NCI-H82 (cell line): Measurements from ENCODE around the gene CATSPER2.
"Not testable (repeated sequence)": the region's sequence is repeated elsewhere in the genome, so short reads cannot be mapped to it uniquely, and the experiment has no call there.

Source experiments
- DNase-seq: peaks from one replicate; lab custom pipeline; 2025; lab: John Stamatoyannopoulos, UW

CATSPER2 gene

DNA sequence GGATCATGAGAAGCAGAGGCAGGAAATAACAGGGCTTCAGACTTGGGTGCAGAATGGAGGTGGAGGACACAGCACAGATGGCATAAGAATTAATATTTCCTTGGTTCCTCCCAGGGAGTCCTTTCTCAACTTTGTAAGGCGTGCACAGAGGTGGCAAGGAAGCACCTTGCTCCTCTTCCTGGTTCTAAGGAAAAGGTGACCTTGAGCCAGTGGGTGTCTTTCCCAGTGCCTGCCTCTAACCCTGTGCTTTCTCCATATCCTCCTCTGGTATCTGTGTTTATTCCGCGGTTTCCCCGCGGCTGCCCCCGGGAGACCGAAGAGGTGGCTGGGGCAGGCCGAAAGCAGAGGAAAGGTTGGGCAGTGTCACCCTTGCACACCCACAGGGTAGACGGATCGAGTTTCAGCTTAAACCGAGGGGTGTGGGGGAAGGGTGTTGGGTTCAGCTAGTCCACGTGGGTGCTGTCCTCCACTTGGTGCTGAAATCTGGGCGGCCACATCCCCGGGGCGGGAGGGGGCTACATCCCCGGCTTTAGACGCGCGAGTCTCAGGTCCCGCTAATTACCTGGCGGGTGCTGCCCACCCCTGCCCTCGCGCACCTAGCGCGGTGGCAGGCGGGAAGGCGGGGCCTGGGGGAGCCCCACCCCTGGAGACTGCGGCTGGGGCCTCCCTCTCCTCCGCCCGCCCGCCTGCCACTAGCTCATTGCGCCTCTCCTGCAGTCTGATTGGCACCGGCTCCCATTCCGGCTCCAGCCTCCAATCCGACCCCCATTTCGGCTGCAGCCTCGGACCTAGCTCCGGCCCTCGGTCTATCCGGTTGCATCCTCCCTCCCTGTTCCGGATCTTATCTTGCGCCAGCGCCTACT, 55.1 kb downstream of the CATSPER2 start, which contains the start of gene CKMT1B:
TSS of gene CKMT1B (plus strand) at position 700 of the 863 bp plus-strand sequence. CDS start 192 bp downstream, outside the sequence.
- not testable (repeated sequence) for DNase-seq

DNA sequence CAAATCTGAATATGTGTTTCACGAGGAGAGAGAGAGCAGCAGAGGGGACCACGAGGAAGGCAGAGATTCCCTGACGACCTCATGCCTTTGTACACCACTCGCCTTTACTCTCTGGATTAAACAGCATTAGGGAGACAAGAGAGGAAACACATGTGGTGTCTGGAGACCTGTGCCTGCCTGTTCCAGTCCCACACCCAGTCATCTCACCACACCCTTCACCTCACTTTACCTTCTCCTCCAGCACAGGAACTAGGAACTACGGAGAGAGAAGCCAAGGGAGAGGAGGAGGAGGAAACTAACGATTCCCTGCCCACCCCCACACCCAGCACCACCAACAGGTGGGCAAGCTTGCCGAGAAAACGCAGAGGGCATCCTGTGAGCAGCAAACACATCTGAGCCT, 55.8 kb downstream of the CATSPER2 start:
- not testable (repeated sequence) for DNase-seq

DNA sequence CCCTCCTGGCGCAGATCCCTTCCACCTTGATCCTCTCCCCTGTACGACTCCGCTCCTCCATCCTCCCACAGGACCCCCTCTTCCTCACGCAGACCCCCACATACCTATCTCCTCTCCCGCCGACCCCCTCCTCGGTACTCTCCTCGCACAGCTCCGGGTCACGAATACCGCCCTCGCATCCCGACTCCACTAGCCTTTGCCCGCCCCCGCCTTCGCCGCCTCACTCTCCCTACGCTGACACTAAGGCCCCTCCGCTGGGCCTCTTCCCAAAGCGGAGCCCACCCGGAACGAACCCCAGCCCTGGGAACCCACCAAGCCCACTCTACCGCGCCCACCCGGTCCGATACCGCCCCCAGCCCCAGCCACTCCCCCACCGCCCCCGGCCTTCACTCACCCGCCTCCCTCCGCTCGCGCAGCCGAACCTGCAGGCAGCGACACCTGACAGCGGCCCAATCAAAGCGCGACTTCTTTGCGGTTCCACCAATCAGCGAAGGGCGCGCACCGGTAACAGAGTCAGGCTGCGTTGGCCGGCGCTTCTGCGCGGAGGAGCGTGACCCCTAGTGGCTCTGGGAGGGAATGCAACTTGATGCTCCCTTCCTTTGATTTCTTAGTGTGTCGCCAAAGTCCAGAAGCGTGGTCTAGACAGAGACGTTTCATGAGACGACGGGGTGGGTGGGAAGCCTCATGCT, 58.7 kb downstream of the CATSPER2 start, which contains the start of gene PPIP5K1:
TSS of gene PPIP5K1 (minus strand) at position 431 of the 689 bp plus-strand sequence. CDS start 5,704 bp downstream, outside the sequence.
- not testable (repeated sequence) for DNase-seq
